ENCODE results near the gene PDZD2. TPM values are rescaled to one million over a fixed set of nuclear protein-coding genes. Genes with fewer than 3 reads are reported as not detected.

PDZD2 gene
- total RNA-seq, 2 donors from 2014 or later = 6.6 to 14.6 TPM

- no peak overlapping the region for H3K4me3 ChIP-seq (ENCODE audit: low read length)
- DNase-seq = no peak
- H3K36me3 Mint-ChIP-seq (ENCODE audit: low read depth) = no peaks in the 10 kb centered on the region
- no peaks in the 10 kb centered on the region for H3K9me3 ChIP-seq (ENCODE audit: control insufficient read depth, low read length)
- no peaks in the 10 kb centered on the region for H3K4me1 ChIP-seq (ENCODE audit: control insufficient read depth, insufficient read depth, low read length)
- H3K9me3 Mint-ChIP-seq = no peaks in the 10 kb centered on the region
- no peak for TF ChIP-seq CTCF (conservative IDR thresholded peaks at IDR 0.05)
- 88 to 99% methylated on average over 2 of the region's 2 CpGs for WGBS, 2 experiments (ENCODE audit: insufficient coverage in 1 of 2, insufficient read length in 1 of 2)
- H3K36me3 ChIP-seq (ENCODE audit: control insufficient read depth, insufficient read depth, low read length) = no peaks in the 10 kb centered on the region
- H3K4me1 Mint-ChIP-seq = peaks cover 12% of the 10 kb centered on the region
- H3K4me3 Mint-ChIP-seq = no peak overlapping the region
- no peaks in the 10 kb centered on the region for H3K27me3 ChIP-seq (ENCODE audit: control insufficient read depth, insufficient read depth, low read length, poor library complexity, severe bottlenecking)
- H3K27ac ChIP-seq (ENCODE audit: low read depth, low read length) = no peak overlapping the region
- H3K27me3 Mint-ChIP-seq (ENCODE audit: insufficient read depth) = peaks cover 2% of the 10 kb centered on the region
- H3K9ac ChIP-seq (ENCODE audit: extremely low read depth, low read length, poor library complexity, severe bottlenecking) = no peak overlapping the region
- no peak overlapping the region for H3K27ac Mint-ChIP-seq
Measured at GRCh38 chr5:31702712-31703111, 63.8 kb downstream of the PDZD2 start.

- Histone ChIP-seq H3K27ac (ENCODE audit: low read depth, low read length) (no peak overlapping the region), H3K9me3 (ENCODE audit: control insufficient read depth, low read length) (no peaks in the 10 kb centered on the region), H3K4me1 (ENCODE audit: control insufficient read depth, insufficient read depth, low read length) (no peaks in the 10 kb centered on the region), H3K27me3 (ENCODE audit: control insufficient read depth, insufficient read depth, low read length, poor library complexity, severe bottlenecking) (no peaks in the 10 kb centered on the region), H3K36me3 (ENCODE audit: control insufficient read depth, insufficient read depth, low read length) (no peaks in the 10 kb centered on the region), H3K9ac (ENCODE audit: extremely low read depth, low read length, poor library complexity, severe bottlenecking) (no peak overlapping the region), H3K4me3 (ENCODE audit: low read length) (no peak overlapping the region)
- no peak for TF ChIP-seq CTCF (conservative IDR thresholded peaks at IDR 0.05)
- H3K36me3 Mint-ChIP-seq (ENCODE audit: low read depth) = no peaks in the 10 kb centered on the region
- no peak overlapping the region for H3K4me3 Mint-ChIP-seq
- 89 to 100% methylated on average over 1 of the region's 1 CpG for WGBS, 2 experiments (ENCODE audit: insufficient coverage in 1 of 2, insufficient read length in 1 of 2)
- no peak overlapping the region for H3K27ac Mint-ChIP-seq
- DNase-seq = no peak
- peaks cover 12% of the 10 kb centered on the region for H3K4me1 Mint-ChIP-seq
- peaks cover 2% of the 10 kb centered on the region for H3K27me3 Mint-ChIP-seq (ENCODE audit: insufficient read depth)
- no peaks in the 10 kb centered on the region for H3K9me3 Mint-ChIP-seq
Measured at GRCh38 chr5:31703757-31704156, 64.8 kb downstream of the PDZD2 start.

- H3K4me3 ChIP-seq (ENCODE audit: low read length) = no peak overlapping the region
- no peak overlapping the region for H3K9ac ChIP-seq (ENCODE audit: extremely low read depth, low read length, poor library complexity, severe bottlenecking)
- no peaks in the 10 kb centered on the region for H3K36me3 ChIP-seq (ENCODE audit: control insufficient read depth, insufficient read depth, low read length)
- Mint-ChIP-seq H3K27ac (no peak overlapping the region), H3K9me3 (no peaks in the 10 kb centered on the region), H3K4me1 (peaks cover 12% of the 10 kb centered on the region), H3K36me3 (ENCODE audit: low read depth) (no peaks in the 10 kb centered on the region), H3K4me3 (no peak overlapping the region), H3K27me3 (ENCODE audit: insufficient read depth) (no peaks in the 10 kb centered on the region)
- DNase-seq = no peak
- H3K9me3 ChIP-seq (ENCODE audit: control insufficient read depth, low read length) = no peaks in the 10 kb centered on the region
- H3K4me1 ChIP-seq (ENCODE audit: control insufficient read depth, insufficient read depth, low read length) = no peaks in the 10 kb centered on the region
- WGBS, 2 experiments (ENCODE audit: insufficient coverage in 1 of 2, insufficient read length in 1 of 2) = 61 to 67% methylated on average over 3 to 4 of the region's 4 CpGs
- TF ChIP-seq CTCF (conservative IDR thresholded peaks at IDR 0.05) = no peak
- no peaks in the 10 kb centered on the region for H3K27me3 ChIP-seq (ENCODE audit: control insufficient read depth, insufficient read depth, low read length, poor library complexity, severe bottlenecking)
- no peak overlapping the region for H3K27ac ChIP-seq (ENCODE audit: low read depth, low read length)
Measured at GRCh38 chr5:31706186-31706585, 67.3 kb downstream of the PDZD2 start.
